Measurements from ENCODE around the gene POLG. TPM values are rescaled to one million over a fixed set of nuclear protein-coding genes. Genes with fewer than 3 reads are reported as not detected.

Gene POLG
- total and polyA plus RNA-seq, 8 donors, result 19.3 to 52.0 (median 25.8) TPM

DNA sequence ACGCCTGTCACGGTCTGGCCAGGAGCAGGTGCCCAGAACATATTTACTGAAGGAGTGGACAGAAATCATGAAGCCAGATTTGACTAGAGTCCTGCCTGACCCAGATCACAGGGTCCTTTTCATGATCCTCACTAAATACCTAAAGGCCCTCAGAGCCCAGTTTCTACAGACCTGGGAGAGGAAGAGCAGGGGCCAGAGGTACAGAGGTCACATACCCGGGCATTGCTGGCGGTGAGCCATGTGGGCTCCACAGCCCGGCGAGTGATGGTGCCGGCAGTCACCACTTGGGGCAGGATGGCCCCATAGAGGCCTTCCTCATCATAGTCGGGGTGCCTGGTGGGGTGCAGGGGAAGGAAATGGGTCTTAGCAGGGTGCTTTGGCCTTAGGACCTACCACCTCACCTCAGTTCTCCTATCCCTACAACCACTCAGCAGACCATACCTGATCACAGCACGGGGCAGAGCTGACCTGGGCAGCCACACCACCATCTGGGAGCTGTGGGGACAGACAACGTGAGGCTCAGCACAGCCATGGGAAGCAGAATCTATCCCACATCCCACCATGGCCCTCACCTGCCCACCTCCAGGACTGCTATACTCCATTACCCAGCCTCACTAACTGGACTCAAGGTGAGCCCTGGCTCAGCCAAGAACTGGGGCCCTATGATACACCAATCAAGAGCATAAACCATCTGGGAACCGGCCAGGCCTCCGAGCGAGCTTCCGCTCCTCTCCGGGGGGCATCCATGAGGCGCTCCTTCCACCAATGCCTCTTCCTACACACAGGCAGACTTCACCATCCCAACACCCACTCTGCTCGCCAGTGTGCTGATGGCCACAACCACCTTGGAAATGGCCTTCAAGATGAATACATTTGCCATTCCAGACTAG is 12.9 kb downstream of the POLG start:
- WGBS, 2 donors, result 73 to 76% methylated on average over 17 of the region's 17 CpGs
- DNase-seq (no peak), ATAC-seq (peak in 3 of 4 donors; percentile 11 to 43 (median 20)), FAIRE-seq (no peak)
- Histone ChIP-seq H3K36me3 (peaks cover 8 to 93% (median 63%) of the 10 kb centered on the region in 3 donors), H3K4me1 (no peaks in the 10 kb centered on the region), H3K9me3 (no peaks in the 10 kb centered on the region), H3K4me3 (no peak overlapping the region), H3K27ac (no peak overlapping the region), H3K27me3 (no peaks in the 10 kb centered on the region)
- intact Hi-C loops (cut with DNase I), result no loop called here
- TF ChIP-seq CTCF (IDR thresholded peaks at IDR 0.05), result no peak

GRCh38 chr15:89320200-89320599 is 14.4 kb downstream of the POLG start:
- WGBS, 2 donors, result 96 to 98% methylated on average over 2 of the region's 2 CpGs
- Histone ChIP-seq H3K4me3 (no peak overlapping the region), H3K36me3 (peaks cover 6 to 88% (median 51%) of the 10 kb centered on the region in 3 donors), H3K9me3 (no peaks in the 10 kb centered on the region), H3K4me1 (no peaks in the 10 kb centered on the region), H3K27me3 (no peaks in the 10 kb centered on the region), H3K27ac (no peak overlapping the region)
- TF ChIP-seq CTCF (IDR thresholded peaks at IDR 0.05), result no peak
- DNase-seq, result no peak
- intact Hi-C loops (cut with DNase I), result no loop called here
- no peak for FAIRE-seq
- no peak for ATAC-seq

DNA sequence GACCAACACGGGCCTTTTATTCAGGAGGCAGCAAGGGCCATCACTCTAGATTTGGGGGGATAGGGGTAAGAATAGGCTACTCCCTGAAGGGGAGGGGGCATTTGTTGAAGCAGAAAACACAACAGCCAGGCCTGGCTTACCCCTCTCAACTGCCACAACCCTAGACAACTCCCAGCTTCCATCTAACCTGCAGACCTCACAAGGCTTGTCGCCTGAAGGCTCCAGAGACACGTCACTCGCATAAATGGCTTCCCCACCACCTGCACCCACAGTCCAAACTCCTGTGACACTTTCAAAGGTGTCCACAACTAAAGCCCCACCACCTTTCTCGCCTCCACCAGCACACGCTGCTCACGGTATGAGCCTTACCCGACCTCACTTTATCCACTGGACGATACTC is 14.9 kb downstream of the POLG start:
- peaks cover 6 to 85% (median 50%) of the 10 kb centered on the region in 3 donors for H3K36me3 ChIP-seq
- FAIRE-seq (no peak), DNase-seq (no peak), ATAC-seq (no peak)
- intact Hi-C loops (cut with DNase I), result loop anchor here in 1 of 3 donors (10.0 kb wide), 1 partner anchor 115 kb away; no protein-coding TSS in a partner anchor
- no peak overlapping the region for H3K4me3 ChIP-seq
- H3K4me1 ChIP-seq, result no peaks in the 10 kb centered on the region
- no peaks in the 10 kb centered on the region for H3K9me3 ChIP-seq
- WGBS, 2 donors, result 93 to 94% methylated on average over 9 of the region's 9 CpGs
- H3K27me3 ChIP-seq, result no peaks in the 10 kb centered on the region
- no peak for TF ChIP-seq CTCF (IDR thresholded peaks at IDR 0.05)
- no peak overlapping the region for H3K27ac ChIP-seq

DNA sequence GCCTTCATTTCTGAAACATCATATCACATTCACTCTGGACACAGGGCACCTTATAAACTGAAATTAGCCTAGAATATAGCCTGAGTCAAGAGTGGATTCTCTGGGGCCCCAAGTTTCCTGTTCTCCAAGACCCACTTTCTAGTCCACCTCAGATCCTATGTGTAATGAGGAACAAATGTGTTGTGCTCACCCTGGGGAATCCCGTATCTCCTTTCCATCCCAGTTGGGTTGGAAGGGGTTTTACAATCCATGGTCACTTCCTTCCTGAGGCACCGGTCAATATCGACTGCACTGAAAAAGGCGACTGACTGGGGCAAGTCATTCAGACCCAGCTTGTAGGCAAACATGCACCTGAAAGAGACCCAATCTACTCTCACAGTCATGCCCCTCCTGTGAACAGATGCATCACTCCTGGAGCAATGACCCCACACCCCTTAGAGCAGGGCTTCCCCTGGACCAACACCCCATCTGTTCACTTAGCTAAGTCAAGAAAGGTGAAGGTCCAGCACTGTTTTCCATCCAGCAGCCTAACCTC is 17.4 kb downstream of the POLG start:
- WGBS, 2 donors, result 85 to 94% methylated on average over 4 of the region's 4 CpGs
- ATAC-seq, result no peak
- TF ChIP-seq CTCF (IDR thresholded peaks at IDR 0.05), result no peak
- Histone ChIP-seq H3K27me3 (no peaks in the 10 kb centered on the region), H3K4me1 (no peaks in the 10 kb centered on the region), H3K4me3 (no peak overlapping the region), H3K27ac (no peak overlapping the region), H3K36me3 (peaks cover 6 to 63% (median 35%) of the 10 kb centered on the region in 3 donors), H3K9me3 (no peaks in the 10 kb centered on the region)
- intact Hi-C loops (cut with DNase I), result loop anchor here in 1 of 3 donors (10.0 kb wide), 1 partner anchor 112 kb away; no protein-coding TSS in a partner anchor
- DNase-seq, result no peak
- no peak for FAIRE-seq
